GM12878 (cell line): ENCODE results near the gene SLFN13. TPM values are rescaled to one million over a fixed set of nuclear protein-coding genes. Genes with fewer than 3 reads are reported as not detected.
A peak's percentile ranks its signal among the peaks of the same experiment; 100 is the strongest.

Source experiments
- ATAC-seq: fragments of 200-7000 bp; cut with Tn5 transposase; 3 replicates; pipeline ENCODE4 v1.9.1; 2020; ENCODE audit warnings: mild to moderate bottlenecking, moderate library complexity
- BruUV-seq: library from RNA; stranded (reverse); fragments of 400-500 nt; replicated peaks from 2 replicates; lab custom pipeline; 2021; lab: Mats Ljungman, UMichigan
- CTCF ChIA-PET: fragments of 300-600 bp; sonication (Branson Sonifier 250); formaldehyde crosslinking; extraction: SDS; loops from one replicate; lab custom pipeline; 2021; ENCODE audit warnings: inconsistent platforms; lab: Yijun Ruan, JAX
- POLR2A ChIA-PET: fragments of 350-600 bp; formaldehyde crosslinking; extraction: SDS; loops from one replicate; lab custom pipeline; 2021; ENCODE audit warnings: inconsistent platforms; lab: Charles Lee
- RAD21 ChIA-PET: fragments of 300-600 bp; sonication (Branson Sonifier 250); formaldehyde crosslinking; loops from one replicate; lab custom pipeline; 2023; ENCODE audit warnings: antibody characterized with exemption; ENCODE audit not compliant: unreplicated experiment; lab: Charles Lee
- SMC1A ChIA-PET: fragments of 300-600 bp; sonication (Branson Sonifier 250); formaldehyde crosslinking; loops from one replicate; lab custom pipeline; 2023; ENCODE audit not compliant: unreplicated experiment, uncharacterized antibody; lab: Charles Lee
- DNase-seq: peaks from one replicate; pipeline ENCODE4 v3.0.0-alpha.2; 2011; ENCODE audit warnings: low read depth, low spot score
- FAIRE-seq: peaks from 3 replicates; lab custom pipeline; 2011; peaks lifted over from hg19 to GRCh38; lab: Jason Lieb, UNC
- H2AFZ ChIP-seq: 2 replicates; pipeline ENCODE4 v1.6.0; 2011; ENCODE audit warnings: low read depth, low read length, control low read depth; ENCODE audit not compliant: control insufficient read depth
- H3K27ac ChIP-seq: 2 replicates; pipeline ENCODE4 v1.5.1; 2011; ENCODE audit warnings: control low read depth; ENCODE audit not compliant: control insufficient read depth, insufficient read depth
- H3K27me3 ChIP-seq, 2 experiments: replicated peaks in 1 of 2; 2 replicates each; pipeline versions ENCODE4 v1.6.0 to v1.6.1; 2011; ENCODE audit warnings: low read length in 1 of 2; ENCODE audit not compliant: control insufficient read depth in 2 of 2, insufficient read depth in 2 of 2
- H3K36me3 ChIP-seq, 2 experiments: 2 replicates each; pipeline ENCODE4 v1.5.1; 2011; ENCODE audit warnings: low read length in 1 of 2; ENCODE audit not compliant: control insufficient read depth in 2 of 2, insufficient read depth in 2 of 2
- H3K4me1 ChIP-seq: 2 replicates; pipeline ENCODE4 v1.6.1; 2011; ENCODE audit warnings: mild to moderate bottlenecking, low read length, moderate library complexity, mixed read lengths; ENCODE audit not compliant: control insufficient read depth, insufficient read depth
- H3K4me2 ChIP-seq: 2 replicates; pipeline ENCODE4 v1.6.0; 2011; ENCODE audit warnings: control low read depth; ENCODE audit not compliant: control insufficient read depth, insufficient read depth
- H3K4me3 ChIP-seq: fragments of 200-600 bp; sonication (generic); 2 replicates; pipeline ENCODE4 v1.5.1; 2016
- H3K79me2 ChIP-seq: 2 replicates; pipeline ENCODE4 v1.6.0; 2011; ENCODE audit warnings: low read length; ENCODE audit not compliant: control insufficient read depth, insufficient read depth
- H3K9ac ChIP-seq: 2 replicates; pipeline ENCODE4 v1.8.0; 2011; ENCODE audit warnings: low read length, control low read depth, mixed read lengths; ENCODE audit not compliant: control insufficient read depth, insufficient read depth
- H3K9me3 ChIP-seq: replicated peaks from 3 replicates; pipeline ENCODE4 v1.5.1; 2011; ENCODE audit warnings: mild to moderate bottlenecking, low read length; ENCODE audit not compliant: control insufficient read depth, insufficient read depth
- H4K20me1 ChIP-seq: 2 replicates; pipeline ENCODE4 v1.6.0; 2011; ENCODE audit not compliant: control insufficient read depth, insufficient read depth
- BACH1 ChIP-seq: fragments of 450-650 bp; IDR thresholded peaks from 2 replicates; pipeline ENCODE4 v1.6.1; 2017; ENCODE audit warnings: mild to moderate bottlenecking, borderline replicate concordance
- CBX3 ChIP-seq: fragments of 200-600 bp; sonication (generic); IDR thresholded peaks from 2 replicates; pipeline ENCODE4 v1.6.1; 2016; ENCODE audit warnings: low read depth, borderline replicate concordance
- CREB1 ChIP-seq: IDR thresholded peaks from 2 replicates; pipeline ENCODE4 v1.6.1; 2012; ENCODE audit warnings: low read depth, mild to moderate bottlenecking, inconsistent platforms
- CREM ChIP-seq: IDR thresholded peaks from 2 replicates; pipeline ENCODE4 v1.6.1; 2014; ENCODE audit warnings: antibody characterized with exemption, low read depth
- EED ChIP-seq: sonication (generic); IDR thresholded peaks from 2 replicates; pipeline ENCODE4 v1.6.1; 2016; ENCODE audit warnings: antibody characterized with exemption, low read depth
- ESRRA ChIP-seq: IDR thresholded peaks from 2 replicates; pipeline ENCODE4 v1.6.1; 2012; ENCODE audit warnings: mild to moderate bottlenecking, low read length, improper control_type of control experiment
- IRF4 ChIP-seq: IDR thresholded peaks from 2 replicates; pipeline ENCODE4 v1.6.1; 2011; ENCODE audit warnings: low read depth, low read length
- JUNB ChIP-seq: IDR thresholded peaks from 2 replicates; pipeline ENCODE4 v1.6.1; 2016; ENCODE audit warnings: antibody characterized with exemption, mild to moderate bottlenecking
- POLR2A ChIP-seq: IDR thresholded peaks from 2 replicates; pipeline ENCODE4 v1.6.1; 2011; ENCODE audit warnings: low read depth, mild to moderate bottlenecking, low read length
- RAD21 ChIP-seq: IDR thresholded peaks from 2 replicates; pipeline ENCODE4 v1.6.1; 2011; ENCODE audit warnings: mild to moderate bottlenecking, low read depth, low read length, moderate library complexity; ENCODE audit not compliant: insufficient read depth
- SMARCA5 ChIP-seq: fragments of 450-650 bp; IDR thresholded peaks from 2 replicates; pipeline ENCODE4 v1.6.1; 2017; ENCODE audit warnings: mild to moderate bottlenecking
- ZNF207 ChIP-seq: fragments of 450-650 bp; IDR thresholded peaks from 2 replicates; pipeline ENCODE4 v1.6.1; 2014; ENCODE audit warnings: antibody characterized with exemption, mild to moderate bottlenecking, borderline replicate concordance
- WGBS: methylation state at CpG from one replicate; pipeline ENCODE4 v1.1.6; 2016; ENCODE audit warnings: low lambda C conversion rate; ENCODE audit not compliant: insufficient replicate concordance, insufficient coverage; ENCODE audit errors: missing lambda C conversion rate; 5-methylcytosine and 5-hydroxymethylcytosine counted together
- in situ Hi-C: fragments of 300-500 bp; cut with MboI; formaldehyde crosslinking; loops from 9 replicates; pipeline ENCODE4 v1.14.3; 2018; ENCODE audit warnings: mixed read lengths
- intact Hi-C: fragments of 100-400 bp; cut with micrococcal nuclease; formaldehyde crosslinking; loops from one replicate; pipeline ENCODE4 v1.14.2; 2022; ENCODE audit not compliant: unreplicated experiment
- polyA plus RNA-seq, 11 experiments: library from polyadenylated mRNA; depleted of rRNA in 4 of 11; unstranded in 6 of 11; stranded (reverse) in 5 of 11; fragments of >200 nt; fragmentation: Nextera tagmentation in 4 of 11; fragmentation: Illumina TruSeq in 1 of 11; extraction: Ambion mirVana in 4 of 11; extraction: Trizol in 1 of 11; gene quantifications; 1 replicate in 1 of 11; 2 replicates in 10 of 11; pipeline versions ENCODE4 v1.2.1 to v1.2.3, GENCODE V29; 2011 to 2016; ENCODE audit warnings: inconsistent platforms in 2 of 11, missing spikeins in 2 of 11, low read depth in 1 of 11
- total RNA-seq, 4 experiments: library from RNA; depleted of rRNA in 3 of 4; stranded (reverse); fragments of >200 nt in 3 of 4; fragmentation: Illumina TruSeq in 1 of 4; extraction: Trizol in 1 of 4; gene quantifications; 2 replicates each; pipeline versions ENCODE4 v1.2.1 to v1.2.3, GENCODE V29; 2013 to 2021
- TF ChIP-seq, protein P1 (sequence below): fragments of 150-350 bp; IDR thresholded peaks from 2 replicates; pipeline ENCODE4 v1.6.1; 2014; ENCODE audit warnings: mild to moderate bottlenecking, low read depth, low read length
- TF ChIP-seq, protein P2 (sequence below): fragments of 450-650 bp; IDR thresholded peaks from 2 replicates; pipeline ENCODE4 v1.6.1; 2018; ENCODE audit warnings: borderline replicate concordance, mild to moderate bottlenecking; ENCODE audit not compliant: partially characterized antibody

The SLFN13 gene
- total and polyA plus RNA-seq, 10 of the 15 experiments (the other 5 are each of a cell fraction or from before 2014, with no cell fraction given): 12.4 to 82.4 (median 61.9) TPM

DNA sequence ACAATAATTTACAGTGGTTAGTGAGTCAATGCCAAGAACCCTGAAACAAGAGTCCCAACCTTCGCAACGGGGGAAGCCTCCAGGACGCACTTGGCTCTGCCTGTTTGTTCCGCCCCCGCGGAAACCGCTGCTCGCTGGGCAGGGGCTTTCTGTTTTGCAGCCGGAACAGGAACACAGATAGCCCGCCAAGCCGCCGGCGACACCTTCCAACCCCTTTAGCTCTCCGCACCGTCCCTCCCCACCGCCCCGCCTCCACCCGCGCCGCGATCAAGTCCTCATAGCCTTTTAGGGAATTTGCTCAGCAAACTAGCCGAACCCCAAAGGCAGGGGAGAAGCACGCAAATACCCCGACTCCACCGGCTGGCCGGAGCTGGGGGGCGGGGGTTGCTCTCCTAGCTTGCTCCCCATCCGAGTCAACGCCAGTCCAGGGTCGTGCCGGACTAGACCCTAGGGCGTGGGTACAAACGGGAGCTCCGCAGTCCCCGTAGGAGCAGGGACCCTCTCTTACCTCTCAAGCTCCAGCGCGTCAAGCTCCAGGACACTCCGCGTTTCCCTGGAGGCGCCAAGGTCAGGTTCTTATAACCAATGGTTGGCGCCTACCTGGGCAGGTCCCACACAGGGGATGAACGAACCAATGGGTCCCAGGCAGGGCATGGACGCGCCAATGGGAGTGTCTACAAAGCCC is at the start of gene SLFN13 (continued):
- TF ChIP-seq BACH1 (peak; percentile 9; the same call in 1 of the 2 replicates), ESRRA (no peak), CREB1 (0 out of 2 replicates have a peak, but pooled peaks have one; percentile 27), RAD21 (no peak), POLR2A (peak; percentile 83), ZNF207 (no peak; the same call in 1 of the 2 replicates), CREM (peak; percentile 70; the same call in 1 of the 2 replicates)
- TF ChIP-seq, protein P1, sequence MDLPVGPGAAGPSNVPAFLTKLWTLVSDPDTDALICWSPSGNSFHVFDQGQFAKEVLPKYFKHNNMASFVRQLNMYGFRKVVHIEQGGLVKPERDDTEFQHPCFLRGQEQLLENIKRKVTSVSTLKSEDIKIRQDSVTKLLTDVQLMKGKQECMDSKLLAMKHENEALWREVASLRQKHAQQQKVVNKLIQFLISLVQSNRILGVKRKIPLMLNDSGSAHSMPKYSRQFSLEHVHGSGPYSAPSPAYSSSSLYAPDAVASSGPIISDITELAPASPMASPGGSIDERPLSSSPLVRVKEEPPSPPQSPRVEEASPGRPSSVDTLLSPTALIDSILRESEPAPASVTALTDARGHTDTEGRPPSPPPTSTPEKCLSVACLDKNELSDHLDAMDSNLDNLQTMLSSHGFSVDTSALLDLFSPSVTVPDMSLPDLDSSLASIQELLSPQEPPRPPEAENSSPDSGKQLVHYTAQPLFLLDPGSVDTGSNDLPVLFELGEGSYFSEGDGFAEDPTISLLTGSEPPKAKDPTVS: no peak
- TF ChIP-seq, all 136 proteins: peak for 55

DNA sequence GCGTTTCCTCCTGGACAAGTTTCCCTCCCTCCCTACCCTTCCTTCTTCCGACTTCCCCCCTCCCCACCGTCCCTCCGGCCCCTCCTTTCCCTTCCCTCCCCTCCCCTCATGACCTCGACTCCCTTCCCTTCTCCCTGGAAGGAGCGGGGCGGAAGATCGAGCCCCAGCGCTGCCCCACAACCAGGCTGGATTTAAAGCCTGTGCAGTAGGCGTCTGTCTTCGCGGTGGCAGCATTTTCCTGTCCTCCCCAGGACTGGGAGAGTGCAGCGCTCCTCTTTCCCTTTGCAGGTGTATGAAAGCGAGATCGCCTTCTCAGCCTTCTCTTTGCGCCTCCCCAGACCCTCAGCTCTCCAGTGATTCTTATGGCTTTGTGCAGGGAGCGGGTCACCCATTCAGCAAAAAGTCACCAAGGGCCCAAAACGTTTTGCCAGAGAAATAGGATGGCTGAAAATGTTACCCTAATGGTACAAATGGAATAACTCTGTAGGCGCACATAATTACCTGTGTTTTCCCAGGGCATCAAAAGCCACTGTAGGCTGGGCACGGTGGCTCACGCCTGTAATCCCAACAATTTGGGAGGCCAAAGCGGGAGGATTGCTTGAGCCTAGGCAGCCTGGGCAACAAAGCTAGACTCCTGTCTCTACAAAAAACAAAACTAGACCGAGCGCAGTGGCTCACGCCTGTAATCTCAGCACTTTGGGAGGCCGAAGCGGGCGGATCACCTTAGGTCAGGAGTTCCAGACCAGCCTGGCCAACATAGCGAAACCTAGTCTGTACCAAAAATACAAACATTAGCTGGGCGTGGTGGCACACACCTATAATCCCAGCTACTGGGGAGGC is 48.1 kb upstream of the SLFN13 start:
- no peak overlapping the region for H3K4me2 ChIP-seq
- TF ChIP-seq JUNB (no peak), EED (no peak), SMARCA5 (no peak), CBX3 (no peak), IRF4 (no peak)
- TF ChIP-seq, protein P2, sequence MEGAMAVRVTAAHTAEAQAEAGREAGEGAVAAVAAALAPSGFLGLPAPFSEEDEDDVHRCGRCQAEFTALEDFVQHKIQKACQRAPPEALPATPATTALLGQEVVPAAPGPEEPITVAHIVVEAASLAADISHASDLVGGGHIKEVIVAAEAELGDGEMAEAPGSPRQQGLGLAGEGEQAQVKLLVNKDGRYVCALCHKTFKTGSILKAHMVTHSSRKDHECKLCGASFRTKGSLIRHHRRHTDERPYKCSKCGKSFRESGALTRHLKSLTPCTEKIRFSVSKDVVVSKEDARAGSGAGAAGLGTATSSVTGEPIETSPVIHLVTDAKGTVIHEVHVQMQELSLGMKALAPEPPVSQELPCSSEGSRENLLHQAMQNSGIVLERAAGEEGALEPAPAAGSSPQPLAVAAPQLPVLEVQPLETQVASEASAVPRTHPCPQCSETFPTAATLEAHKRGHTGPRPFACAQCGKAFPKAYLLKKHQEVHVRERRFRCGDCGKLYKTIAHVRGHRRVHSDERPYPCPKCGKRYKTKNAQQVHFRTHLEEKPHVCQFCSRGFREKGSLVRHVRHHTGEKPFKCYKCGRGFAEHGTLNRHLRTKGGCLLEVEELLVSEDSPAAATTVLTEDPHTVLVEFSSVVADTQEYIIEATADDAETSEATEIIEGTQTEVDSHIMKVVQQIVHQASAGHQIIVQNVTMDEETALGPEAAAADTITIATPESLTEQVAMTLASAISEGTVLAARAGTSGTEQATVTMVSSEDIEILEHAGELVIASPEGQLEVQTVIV: no peak
- H2AFZ ChIP-seq: no peak overlapping the region
- FAIRE-seq (no peak), DNase-seq (no peak), ATAC-seq (no peak)
- CTCF ChIA-PET: interaction anchor here (1.3 kb wide), 1 partner anchor 183 kb away, joined by 3 read pairs; no protein-coding TSS in a partner anchor
- SMC1A ChIA-PET: no interaction called here
- H3K79me2 ChIP-seq: peaks cover 3% of the 10 kb centered on the region
- H3K4me3 ChIP-seq: no peak overlapping the region
- intact Hi-C loops: no loop called here
- no peaks in the 10 kb centered on the region for H3K27me3 ChIP-seq
- no peaks in the 10 kb centered on the region; the same call in 1 of the 2 replicates for H4K20me1 ChIP-seq
- no TSS peak for BruUV-seq
- no peaks in the 10 kb centered on the region for H3K9me3 ChIP-seq
- no peak overlapping the region for H3K27ac ChIP-seq
- RAD21 ChIA-PET: no interaction called here
- POLR2A ChIA-PET: interaction anchor here (0.6 kb wide), 1 partner anchor 84 kb away, joined by 3 read pairs; no protein-coding TSS in a partner anchor
- in situ Hi-C loops: no loop called here
- 92% methylated on average over 24 of the region's 30 CpGs for WGBS
- peaks cover 7% of the 10 kb centered on the region; the same call in 1 of the 2 replicates for H3K4me1 ChIP-seq
- no peak overlapping the region for H3K9ac ChIP-seq
- H3K36me3 ChIP-seq: no peaks in the 10 kb centered on the region; a peak in 2 of 4 replicates
